K562 (cell line): ENCODE results near the gene RYR1. TPM values are rescaled to one million over a fixed set of nuclear protein-coding genes. Genes with fewer than 3 reads are reported as not detected.

Experiments used
- ATAC-seq: fragments of 200-7000 bp; cut with Tn5 transposase; 3 replicates; pipeline ENCODE4 v1.9.1; 2020; ENCODE audit warnings: moderate library complexity
- BruUV-seq: library from RNA; stranded (reverse); fragments of 400-500 nt; replicated peaks from 2 replicates; lab custom pipeline; 2021; lab: Mats Ljungman, UMichigan
- CTCF ChIA-PET: fragments of 300-600 bp; formaldehyde crosslinking; extraction: SDS; loops from one replicate; lab custom pipeline; 2021; ENCODE audit warnings: low intra/inter-chr PET ratio; lab: Yijun Ruan, JAX
- POLR2A ChIA-PET: fragments of 300-600, 350-650 bp; sonication (Branson Sonifier 250); formaldehyde crosslinking; extraction: SDS; loops from one replicate; lab custom pipeline; 2021; ENCODE audit warnings: antibody characterized with exemption, inconsistent platforms; lab: Yijun Ruan, JAX
- DNase-seq, 4 experiments: peaks; one replicate each; pipeline versions ENCODE4 v3.0.0 to v3.0.0-alpha.2; 2011 to 2018; ENCODE audit warnings: low spot score in 3 of 4, mixed read lengths in 3 of 4; ENCODE audit errors: extremely low read depth in 1 of 4
- FAIRE-seq: peaks from 2 replicates; lab custom pipeline; 2011; peaks lifted over from hg19 to GRCh38; lab: Jason Lieb, UNC
- H2AFZ ChIP-seq: 2 replicates; pipeline ENCODE4 v1.6.0; 2011; ENCODE audit warnings: low read depth, low read length, control low read depth, inconsistent platforms
- H3K27ac ChIP-seq: fragments of 200-600 bp; 3 replicates; pipeline ENCODE4 v1.8.0; 2011; ENCODE audit warnings: low read depth, mild to moderate bottlenecking, control low read depth, inconsistent platforms, low read length, moderate library complexity, mixed read lengths; ENCODE audit errors: extremely low read depth
- H3K27me3 ChIP-seq, 2 experiments: fragments of 300-600 bp in 1 of 2; 2 replicates in 1 of 2; 3 replicates in 1 of 2; pipeline versions ENCODE4 v1.6.0 to v1.8.0; 2011; ENCODE audit warnings: inconsistent platforms in 2 of 2, low read length in 2 of 2, mild to moderate bottlenecking in 1 of 2, mixed read lengths in 1 of 2, moderate library complexity in 1 of 2; ENCODE audit not compliant: control insufficient read depth in 2 of 2, insufficient read depth in 2 of 2
- H3K36me3 ChIP-seq: fragments of 300-600 bp; 3 replicates; pipeline ENCODE4 v1.8.0; 2011; ENCODE audit warnings: mild to moderate bottlenecking, low read length, inconsistent platforms; ENCODE audit not compliant: control insufficient read depth, insufficient read depth
- H3K4me1 ChIP-seq, 2 experiments: fragments of 200-600 bp in 1 of 2; replicated peaks in 1 of 2; 2 replicates in 1 of 2; 3 replicates in 1 of 2; pipeline versions ENCODE4 v1.5.1 to v1.8.0; 2011; ENCODE audit warnings: inconsistent platforms in 2 of 2, low read length in 2 of 2, mild to moderate bottlenecking in 1 of 2, mixed read lengths in 1 of 2, moderate library complexity in 1 of 2; ENCODE audit not compliant: control insufficient read depth in 2 of 2, insufficient read depth in 2 of 2
- H3K4me2 ChIP-seq: 2 replicates; pipeline ENCODE4 v1.6.1; 2011; ENCODE audit warnings: low read length, control low read depth, inconsistent platforms, mixed read lengths; ENCODE audit not compliant: insufficient read depth
- H3K4me3 ChIP-seq: fragments of 200-600 bp; sonication (generic), shearing (Covaris generic); 2 replicates; pipeline ENCODE4 v1.5.1; 2016; ENCODE audit warnings: control low read depth, inconsistent platforms
- H3K79me2 ChIP-seq: fragments of 200-600 bp; 3 replicates; pipeline ENCODE4 v1.8.0; 2011; ENCODE audit warnings: low read length, inconsistent platforms; ENCODE audit not compliant: control insufficient read depth, insufficient read depth
- H3K9ac ChIP-seq, 2 experiments: 2 replicates each; pipeline versions ENCODE4 v1.6.0 to v1.6.1; 2011; ENCODE audit warnings: low read depth in 2 of 2, low read length in 2 of 2, control low read depth in 1 of 2, inconsistent platforms in 1 of 2, mild to moderate bottlenecking in 1 of 2, mixed read lengths in 1 of 2; ENCODE audit not compliant: insufficient read depth in 1 of 2
- H3K9me1 ChIP-seq: one replicate; pipeline ENCODE4 v1.6.0; 2011; ENCODE audit warnings: inconsistent platforms, mild to moderate bottlenecking, low read length, moderate library complexity; ENCODE audit not compliant: control insufficient read depth, insufficient read depth
- H3K9me3 ChIP-seq: replicated peaks from 2 replicates; pipeline ENCODE4 v1.5.1; 2011; ENCODE audit warnings: low read depth, low read length, inconsistent platforms; ENCODE audit not compliant: control insufficient read depth, insufficient read depth
- H4K20me1 ChIP-seq: replicated peaks from 2 replicates; pipeline ENCODE4 v1.6.1; 2011; ENCODE audit warnings: low read length, inconsistent platforms, mixed read lengths; ENCODE audit not compliant: control insufficient read depth, insufficient read depth
- CSDE1 ChIP-seq, 2 experiments: fragments of 450-650 bp; IDR thresholded peaks; 2 replicates each; pipeline ENCODE4 v1.6.1; 2016; ENCODE audit warnings: mild to moderate bottlenecking in 1 of 2
- KLF10 ChIP-seq: fragments of 250-450 bp; sonication (Bioruptor Pico); IDR thresholded peaks from 2 replicates; pipeline ENCODE4 v1.6.1; 2021; ENCODE audit warnings: matching md5 sums
- MTA2 ChIP-seq: fragments of 450-650 bp; IDR thresholded peaks from 2 replicates; pipeline ENCODE4 v1.6.1; 2016; ENCODE audit warnings: low read depth
- NEUROD1 ChIP-seq: fragments of 150-350 bp; IDR thresholded peaks from 2 replicates; pipeline ENCODE4 v1.6.1; 2014; ENCODE audit warnings: borderline replicate concordance, low read length, low read depth; ENCODE audit not compliant: partially characterized antibody
- PHB ChIP-seq: fragments of 250-450 bp; sonication (Bioruptor Pico); IDR thresholded peaks from 2 replicates; pipeline ENCODE4 v1.5.0; 2021
- TCFL5 ChIP-seq: fragments of 250-450 bp; sonication (Bioruptor Pico); conservative IDR thresholded peaks from 2 replicates; pipeline ENCODE4 v1.6.1; 2021; ENCODE audit warnings: mild to moderate bottlenecking, moderate library complexity, matching md5 sums
- TGIF2 ChIP-seq: sonication (generic); formaldehyde crosslinking; IDR thresholded peaks from 2 replicates; pipeline ENCODE4 v1.8.1; 2022; ENCODE audit warnings: mild to moderate bottlenecking, missing genetic modification reagents, moderate library complexity
- ZNF121 ChIP-seq: sonication (generic); formaldehyde crosslinking; conservative IDR thresholded peaks from 2 replicates; pipeline ENCODE4 v1.8.0; 2022; ENCODE audit warnings: missing genetic modification reagents
- ZNF239 ChIP-seq: fragments of 250-450 bp; sonication (Bioruptor Pico); IDR thresholded peaks from 2 replicates; pipeline ENCODE4 v1.4.0; 2020; ENCODE audit warnings: mild to moderate bottlenecking
- ZNF384 ChIP-seq: IDR thresholded peaks from 2 replicates; pipeline ENCODE4 v1.6.1; 2012; ENCODE audit warnings: low read depth, low read length, improper control_type of control experiment
- WGBS: fragments of 100-300 bp; shearing (Covaris generic); methylation state at CpG from one replicate; pipeline ENCODE4 v1.1.6; 2016; ENCODE audit warnings: low coverage, mixed read lengths; ENCODE audit not compliant: insufficient coverage; ENCODE audit errors: missing lambda C conversion rate; 5-methylcytosine and 5-hydroxymethylcytosine counted together
- in situ Hi-C: fragments of 300-500 bp; cut with MboI; formaldehyde crosslinking; loops from 4 replicates; pipeline ENCODE4 v1.15.0; 2018; ENCODE audit warnings: inconsistent platforms, mixed read lengths
- intact Hi-C: fragments of 100-400 bp; cut with micrococcal nuclease; formaldehyde crosslinking; loops from 2 replicates; pipeline ENCODE4 v1.14.2; 2022
- polyA plus RNA-seq, 8 experiments: library from polyadenylated mRNA; depleted of rRNA in 4 of 8; stranded (reverse) in 5 of 8; unstranded in 3 of 8; fragments of >200 nt; fragmentation: Nextera tagmentation in 2 of 8; fragmentation: Illumina TruSeq in 1 of 8; extraction: Ambion mirVana in 2 of 8; extraction: Trizol in 1 of 8; gene quantifications; 2 replicates each; pipeline versions ENCODE4 v1.2.1 to v1.2.3, GENCODE V29; 2011 to 2014; ENCODE audit warnings: inconsistent platforms in 1 of 8, missing spikeins in 1 of 8
- total RNA-seq, 7 experiments: library from RNA; depleted of rRNA in 6 of 7; stranded (reverse); fragments of >200 nt in 6 of 7; fragmentation: Illumina TruSeq in 2 of 7; extraction: Trizol in 2 of 7; gene quantifications; 2 replicates each; pipeline versions ENCODE4 v1.2.1 to v1.2.3, GENCODE V29; 2011 to 2021; ENCODE audit warnings: low replicate concordance in 1 of 7
- TF ChIP-seq, protein P1 (sequence below): sonication (generic); IDR thresholded peaks from 2 replicates; pipeline ENCODE4 v1.6.1; 2016
- TF ChIP-seq, protein P2 (sequence below): sonication (generic); formaldehyde crosslinking; IDR thresholded peaks from 2 replicates; pipeline ENCODE4 v1.8.1; 2023; ENCODE audit warnings: mild to moderate bottlenecking, missing genetic modification reagents
- TF ChIP-seq, protein P3 (sequence below): sonication (generic); formaldehyde crosslinking; IDR thresholded peaks from 2 replicates; pipeline ENCODE4 v1.9.0; 2022; ENCODE audit warnings: mild to moderate bottlenecking, missing genetic modification reagents

Gene RYR1
- total and polyA plus RNA-seq, 9 of the 15 experiments (the other 6 are each of a cell fraction or from before 2014, with no cell fraction given): 0.11 to 7.4 (median 3.7) TPM

- CTCF ChIA-PET: interaction anchor here (0.6 kb wide), 1 partner anchor 22 kb away, joined by 3 read pairs; no protein-coding TSS in a partner anchor
These were observed 51.3 kb downstream of the RYR1 start for GRCh38 chr19:38484747-38485146.

GRCh38 chr19:38485541-38486285 is 52.2 kb downstream of the RYR1 start:
- no peak for DNase-seq
- ChIA-PET CTCF (no interaction called here), POLR2A (no interaction called here)
- H3K9ac ChIP-seq: peak overlapping the region in 1 of 2 experiments; percentile 55; a peak in 1 of 4 replicates
- peaks cover 0 to 6% of the 10 kb centered on the region in 2 experiments; a peak in 1 of 5 replicates for H3K4me1 ChIP-seq
- H3K27me3 ChIP-seq: no peaks in the 10 kb centered on the region
- intact Hi-C loops: no loop called here
- in situ Hi-C loops: no loop called here
- H3K4me2 ChIP-seq: no peak overlapping the region
- H3K4me3 ChIP-seq: no peak overlapping the region
- no peaks in the 10 kb centered on the region for H4K20me1 ChIP-seq
- no peak overlapping the region for H3K27ac ChIP-seq
- no peak for ATAC-seq
- H3K9me1 ChIP-seq: no peaks in the 10 kb centered on the region
- WGBS: 85% methylated on average over 26 of the region's 49 CpGs
- no peak for FAIRE-seq
- peaks cover 21% of the 10 kb centered on the region; the same call in 2 of the 3 replicates for H3K36me3 ChIP-seq
- H3K79me2 ChIP-seq: no peaks in the 10 kb centered on the region
- H3K9me3 ChIP-seq: no peaks in the 10 kb centered on the region
- no peak overlapping the region for H2AFZ ChIP-seq
- no TSS peak for BruUV-seq
- TF ChIP-seq CSDE1 (IDR thresholded peaks at IDR 0.05) (no peak), MTA2 (no peak), TCFL5 (CRISPR knock-in tag) (no peak), ZNF239 (CRISPR knock-in tag) (no peak), ZNF384 (no peak), NEUROD1 (no peak), KLF10 (CRISPR knock-in tag) (no peak), PHB (no peak)
- TF ChIP-seq, protein P1, sequence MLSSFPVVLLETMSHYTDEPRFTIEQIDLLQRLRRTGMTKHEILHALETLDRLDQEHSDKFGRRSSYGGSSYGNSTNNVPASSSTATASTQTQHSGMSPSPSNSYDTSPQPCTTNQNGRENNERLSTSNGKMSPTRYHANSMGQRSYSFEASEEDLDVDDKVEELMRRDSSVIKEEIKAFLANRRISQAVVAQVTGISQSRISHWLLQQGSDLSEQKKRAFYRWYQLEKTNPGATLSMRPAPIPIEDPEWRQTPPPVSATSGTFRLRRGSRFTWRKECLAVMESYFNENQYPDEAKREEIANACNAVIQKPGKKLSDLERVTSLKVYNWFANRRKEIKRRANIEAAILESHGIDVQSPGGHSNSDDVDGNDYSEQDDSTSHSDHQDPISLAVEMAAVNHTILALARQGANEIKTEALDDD: no peak
- TF ChIP-seq, protein P2, sequence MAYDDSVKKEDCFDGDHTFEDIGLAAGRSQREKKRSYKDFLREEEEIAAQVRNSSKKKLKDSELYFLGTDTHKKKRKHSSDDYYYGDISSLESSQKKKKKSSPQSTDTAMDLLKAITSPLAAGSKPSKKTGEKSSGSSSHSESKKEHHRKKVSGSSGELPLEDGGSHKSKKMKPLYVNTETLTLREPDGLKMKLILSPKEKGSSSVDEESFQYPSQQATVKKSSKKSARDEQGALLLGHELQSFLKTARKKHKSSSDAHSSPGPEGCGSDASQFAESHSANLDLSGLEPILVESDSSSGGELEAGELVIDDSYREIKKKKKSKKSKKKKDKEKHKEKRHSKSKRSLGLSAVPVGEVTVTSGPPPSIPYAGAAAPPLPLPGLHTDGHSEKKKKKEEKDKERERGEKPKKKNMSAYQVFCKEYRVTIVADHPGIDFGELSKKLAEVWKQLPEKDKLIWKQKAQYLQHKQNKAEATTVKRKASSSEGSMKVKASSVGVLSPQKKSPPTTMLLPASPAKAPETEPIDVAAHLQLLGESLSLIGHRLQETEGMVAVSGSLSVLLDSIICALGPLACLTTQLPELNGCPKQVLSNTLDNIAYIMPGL (CRISPR knock-in tag): no peak
- TF ChIP-seq, protein P3, sequence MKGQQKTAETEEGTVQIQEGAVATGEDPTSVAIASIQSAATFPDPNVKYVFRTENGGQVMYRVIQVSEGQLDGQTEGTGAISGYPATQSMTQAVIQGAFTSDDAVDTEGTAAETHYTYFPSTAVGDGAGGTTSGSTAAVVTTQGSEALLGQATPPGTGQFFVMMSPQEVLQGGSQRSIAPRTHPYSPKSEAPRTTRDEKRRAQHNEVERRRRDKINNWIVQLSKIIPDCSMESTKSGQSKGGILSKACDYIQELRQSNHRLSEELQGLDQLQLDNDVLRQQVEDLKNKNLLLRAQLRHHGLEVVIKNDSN (CRISPR knock-in tag): no peak

More at GRCh38 chr19:38484747-38485146, 51.3 kb downstream of the RYR1 start:
- no TSS peak for BruUV-seq
- no peak overlapping the region for H3K9ac ChIP-seq
- H3K36me3 ChIP-seq: peaks cover 13% of the 10 kb centered on the region; the same call in 2 of the 3 replicates
- no peaks in the 10 kb centered on the region for H3K9me1 ChIP-seq
- H3K27ac ChIP-seq: no peak overlapping the region
- no peak overlapping the region for H3K4me3 ChIP-seq
- H4K20me1 ChIP-seq: no peaks in the 10 kb centered on the region
- H3K4me2 ChIP-seq: no peak overlapping the region
- POLR2A ChIA-PET: no interaction called here
- no peak overlapping the region for H2AFZ ChIP-seq
- H3K9me3 ChIP-seq: no peaks in the 10 kb centered on the region
- in situ Hi-C loops: no loop called here
- no peaks in the 10 kb centered on the region for H3K79me2 ChIP-seq
- no peaks in the 10 kb centered on the region for H3K27me3 ChIP-seq
- no peak for ATAC-seq
- intact Hi-C loops: no loop called here
- FAIRE-seq: no peak
- DNase-seq: no peak
- peaks cover 0 to 6% of the 10 kb centered on the region in 2 experiments; a peak in 1 of 5 replicates for H3K4me1 ChIP-seq
- WGBS: 27% methylated on average over 2 of the region's 2 CpGs
- TF ChIP-seq ZNF121 (peak; percentile 28; the same call in 1 of the 2 replicates), TGIF2 (CRISPR knock-in tag) (no peak)
